B cell (primary cell): ENCODE measurements around the gene NUDCD3. TPM values are rescaled to one million over a fixed set of nuclear protein-coding genes. Genes with fewer than 3 reads are reported as not detected.

Source experiments
- ATAC-seq: fragments of 200-7000 bp; cut with Tn5 transposase; one replicate; pipeline ENCODE4 v1.10.0; 2021; ENCODE audit warnings: low read depth, mild to moderate bottlenecking, moderate number of reproducible peaks, moderate library complexity
- CTCF ChIA-PET: fragments of 350-600 bp; sonication (Branson Sonifier 250); formaldehyde crosslinking; loops from one replicate; lab custom pipeline; 2021; ENCODE audit warnings: antibody characterized with exemption, inconsistent platforms; lab: Charles Lee
- POLR2A ChIA-PET: fragments of 350-600 bp; sonication (Branson Sonifier 250); formaldehyde crosslinking; loops from one replicate; lab custom pipeline; 2021; ENCODE audit warnings: antibody characterized with exemption; lab: Charles Lee
- DNase-seq: peaks from one replicate; pipeline ENCODE4 v3.0.0; 2013
- H2AFZ ChIP-seq: 2 replicates; pipeline ENCODE4 v1.6.1; 2012; ENCODE audit warnings: mild to moderate bottlenecking, low read depth, low read length; ENCODE audit not compliant: insufficient read depth, poor library complexity, severe bottlenecking
- H3K27ac ChIP-seq, 2 donors: 1 replicate in 1 of 2; 2 replicates in 1 of 2; pipeline ENCODE4 v1.5.1; 2012 to 2013; ENCODE audit warnings: low read length in 2 of 2, mild to moderate bottlenecking in 2 of 2, moderate library complexity in 1 of 2
- H3K27me3 ChIP-seq, 4 experiments: fragments of 200-600 bp in 1 of 4; sonication (generic) in 1 of 4; replicated peaks in 1 of 4; 1 replicate in 2 of 4; 2 replicates in 2 of 4; pipeline versions ENCODE4 v1.6.1 to v1.7.0; 2013 to 2016; ENCODE audit warnings: low read length in 3 of 4, mild to moderate bottlenecking in 2 of 4, mixed read lengths in 1 of 4, moderate library complexity in 1 of 4; ENCODE audit not compliant: insufficient read depth in 4 of 4, control insufficient read depth in 3 of 4; ENCODE audit errors: control extremely low read depth in 1 of 4
- H3K36me3 ChIP-seq, 2 experiments: replicated peaks in 1 of 2; 1 replicate in 1 of 2; 2 replicates in 1 of 2; pipeline versions ENCODE4 v1.6.1 to v1.7.1; 2013; ENCODE audit warnings: low read length in 1 of 2; ENCODE audit not compliant: insufficient read depth in 2 of 2, control insufficient read depth in 1 of 2; ENCODE audit errors: control extremely low read depth in 1 of 2, extremely low read depth in 1 of 2
- H3K4me1 ChIP-seq, 2 donors: fragments of 200-600 bp in 1 of 2; sonication (generic) in 1 of 2; 1 replicate in 1 of 2; 2 replicates in 1 of 2; pipeline versions ENCODE4 v1.5.1 to v1.6.1; 2013 to 2017; ENCODE audit warnings: low read length in 2 of 2; ENCODE audit not compliant: control insufficient read depth in 2 of 2, insufficient read depth in 2 of 2
- H3K4me2 ChIP-seq: replicated peaks from 2 replicates; pipeline ENCODE3; 2012; ENCODE audit warnings: mild to moderate bottlenecking, low read depth, low read length; ENCODE audit not compliant: poor library complexity, severe bottlenecking
- H3K4me3 ChIP-seq, 5 experiments: fragments of 200-600 bp in 1 of 5; sonication (generic) in 1 of 5; 1 replicate in 3 of 5; 2 replicates in 2 of 5; pipeline versions ENCODE4 v1.5.1 to v1.7.0; 2011 to 2016; ENCODE audit warnings: low read length in 4 of 5, mild to moderate bottlenecking in 4 of 5, low read depth in 2 of 5, control low read depth in 1 of 5, moderate library complexity in 1 of 5; ENCODE audit not compliant: insufficient read depth in 1 of 5; ENCODE audit errors: control extremely low read depth in 1 of 5, extremely low read depth in 1 of 5
- H3K79me2 ChIP-seq: fragments of 200-600 bp; sonication (generic); one replicate; pipeline ENCODE4 v1.6.0; 2016; ENCODE audit warnings: low read length; ENCODE audit not compliant: control insufficient read depth, insufficient read depth
- H3K9ac ChIP-seq: fragments of 200-600 bp; sonication (generic); 2 replicates; pipeline ENCODE4 v1.6.1; 2017; ENCODE audit warnings: mild to moderate bottlenecking, low read length, moderate library complexity
- H3K9me3 ChIP-seq, 3 donors: one replicate each; pipeline versions ENCODE4 v1.6.1 to v1.7.1; 2013; ENCODE audit warnings: low read length in 2 of 3; ENCODE audit not compliant: control insufficient read depth in 2 of 3, insufficient read depth in 1 of 3; ENCODE audit errors: control extremely low read depth in 1 of 3
- H4K20me1 ChIP-seq: 2 replicates; pipeline ENCODE4 v1.6.0; 2012; ENCODE audit warnings: mild to moderate bottlenecking, low read length; ENCODE audit not compliant: insufficient read depth, control insufficient read depth, poor library complexity, severe bottlenecking
- H3K27ac Mint-ChIP-seq: one replicate; pipeline ENCODE4 v1.8.0; 2021; ENCODE audit warnings: mixed read lengths
- H3K27me3 Mint-ChIP-seq: one replicate; pipeline ENCODE4 v1.8.0; 2021; ENCODE audit warnings: mixed read lengths
- H3K4me1 Mint-ChIP-seq: one replicate; pipeline ENCODE4 v1.8.0; 2021; ENCODE audit warnings: mixed read lengths
- H3K4me3 Mint-ChIP-seq: one replicate; pipeline ENCODE4 v1.8.0; 2021; ENCODE audit warnings: mixed read lengths
- H3K9me3 Mint-ChIP-seq: one replicate; pipeline ENCODE4 v1.8.0; 2022; ENCODE audit warnings: mixed read lengths; ENCODE audit not compliant: insufficient read depth
- EZH2 ChIP-seq: IDR thresholded peaks from 2 replicates; pipeline ENCODE4 v1.6.1; 2012; ENCODE audit warnings: borderline replicate concordance, low read depth, mild to moderate bottlenecking, moderate library complexity, low read length; ENCODE audit not compliant: insufficient read depth, poor library complexity, severe bottlenecking
- WGBS: methylation state at CpG from one replicate; pipeline ENCODE4 v1.1.5; 2013; ENCODE audit warnings: missing lambda C conversion rate; ENCODE audit not compliant: insufficient coverage; 5-methylcytosine and 5-hydroxymethylcytosine counted together
- intact Hi-C: fragments of 100-400 bp; cut with micrococcal nuclease; formaldehyde crosslinking; loops from one replicate; pipeline ENCODE4 v1.10.0; 2022
- polyA minus RNA-seq: library from RNA; depleted of rRNA, polyadenylated mRNA; stranded (reverse); fragments of >200 nt; gene quantifications from 2 replicates; pipeline ENCODE4 v1.2.3, GENCODE V29; 2012
- polyA plus RNA-seq: library from polyadenylated mRNA; depleted of rRNA; stranded (reverse); fragments of >200 nt; gene quantifications from 2 replicates; pipeline ENCODE4 v1.2.3, GENCODE V29; 2012
- total RNA-seq, 2 donors: library from RNA; stranded (reverse); fragments of 120-200 nt in 1 of 2; gene quantifications; 1 replicate in 1 of 2; 2 replicates in 1 of 2; pipeline versions ENCODE4 v1.2.3 to v1.2.4, GENCODE V29; 2013 to 2022
- TF ChIP-seq, protein P1 (sequence below): fragments of 200-600 bp; IDR thresholded peaks from one replicate; pipeline ENCODE4 v1.8.0; 2022; ENCODE audit warnings: antibody characterized with exemption, mild to moderate bottlenecking

Gene NUDCD3
- total RNA-seq (101 and 120 TPM in 2 replicates), polyA plus RNA-seq (16.6 and 29.8 TPM in 2 replicates), polyA minus RNA-seq (33.6 and 40.7 TPM in 2 replicates)
- total RNA-seq (2013): 59.5 TPM

DNA sequence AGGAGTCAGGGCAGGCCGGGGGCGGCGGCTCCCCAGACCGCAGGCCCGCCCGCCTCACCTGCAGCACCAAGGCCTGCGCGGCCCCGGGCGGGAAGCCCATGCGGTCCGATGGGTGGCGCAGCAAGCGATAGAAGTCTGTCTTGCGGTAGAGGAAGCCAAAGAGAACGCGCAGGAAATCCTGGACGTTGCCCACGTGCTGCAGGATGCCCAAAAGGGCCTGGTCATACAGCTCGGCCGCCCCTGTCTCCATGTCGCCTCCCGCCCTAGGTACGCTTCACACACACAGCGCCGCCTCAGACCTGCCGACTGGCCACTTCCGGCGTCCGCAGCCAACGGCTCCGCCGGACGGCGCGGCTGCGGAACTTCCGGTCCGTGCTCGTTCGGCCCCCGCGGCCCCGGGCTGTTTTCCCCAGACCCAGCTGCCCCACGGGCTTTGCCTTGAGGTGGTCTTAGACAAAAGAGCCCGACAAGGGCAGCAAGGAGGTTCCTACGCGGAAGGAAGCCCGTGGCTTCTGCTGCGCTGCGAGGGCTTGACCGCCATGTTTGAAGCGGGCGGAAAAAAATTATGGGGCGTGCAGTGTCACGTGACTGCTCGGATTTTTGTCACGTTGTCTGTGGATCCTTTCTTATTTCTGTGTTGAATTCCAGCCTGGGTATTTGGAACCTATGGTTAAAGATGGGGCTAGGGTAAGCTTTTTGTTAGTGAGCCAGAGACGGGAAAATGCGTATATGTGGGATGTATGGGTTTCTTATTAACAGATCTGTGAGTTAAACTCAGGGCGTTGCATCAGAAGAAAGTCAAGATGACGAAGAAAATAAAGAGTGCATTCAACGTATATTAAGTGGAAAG is at the start of gene NUDCD3:
Gene NUDCD3 (minus strand): TSS at position 308 of the 850 bp plus-strand sequence. CDS start 58 bp downstream, at position 250.
- POLR2A ChIA-PET: interaction anchor here (0.6 to 1.8 kb wide), 6 partner anchors 11 to 509 kb away, joined by 3 to 4 read pairs (median 4); partner anchors contain the start of genes DDX56, TMED4 and YKT6
- ATAC-seq (peak; percentile 84), DNase-seq (peak; percentile 91)
- H3K9ac ChIP-seq: peak within 1 kb of the TSS; percentile 90
- H3K4me2 ChIP-seq: peak within 1 kb of the TSS; percentile 76
- H3K79me2 ChIP-seq: peaks cover 41% of the 10 kb centered on the region
- Mint-ChIP-seq H3K27me3 (peaks cover 8% of the 10 kb centered on the region), H3K4me3 (peak within 1 kb of the TSS; percentile 91), H3K9me3 (no peaks in the 10 kb centered on the region), H3K27ac (peak within 1 kb of the TSS; percentile 93), H3K4me1 (peaks cover 44% of the 10 kb centered on the region)
- TF ChIP-seq EZH2: no peak
- TF ChIP-seq, protein P1, sequence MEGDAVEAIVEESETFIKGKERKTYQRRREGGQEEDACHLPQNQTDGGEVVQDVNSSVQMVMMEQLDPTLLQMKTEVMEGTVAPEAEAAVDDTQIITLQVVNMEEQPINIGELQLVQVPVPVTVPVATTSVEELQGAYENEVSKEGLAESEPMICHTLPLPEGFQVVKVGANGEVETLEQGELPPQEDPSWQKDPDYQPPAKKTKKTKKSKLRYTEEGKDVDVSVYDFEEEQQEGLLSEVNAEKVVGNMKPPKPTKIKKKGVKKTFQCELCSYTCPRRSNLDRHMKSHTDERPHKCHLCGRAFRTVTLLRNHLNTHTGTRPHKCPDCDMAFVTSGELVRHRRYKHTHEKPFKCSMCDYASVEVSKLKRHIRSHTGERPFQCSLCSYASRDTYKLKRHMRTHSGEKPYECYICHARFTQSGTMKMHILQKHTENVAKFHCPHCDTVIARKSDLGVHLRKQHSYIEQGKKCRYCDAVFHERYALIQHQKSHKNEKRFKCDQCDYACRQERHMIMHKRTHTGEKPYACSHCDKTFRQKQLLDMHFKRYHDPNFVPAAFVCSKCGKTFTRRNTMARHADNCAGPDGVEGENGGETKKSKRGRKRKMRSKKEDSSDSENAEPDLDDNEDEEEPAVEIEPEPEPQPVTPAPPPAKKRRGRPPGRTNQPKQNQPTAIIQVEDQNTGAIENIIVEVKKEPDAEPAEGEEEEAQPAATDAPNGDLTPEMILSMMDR: peak; percentile 27
- peak within 1 kb of the TSS; percentile 89 to 98 (median 93) for H3K4me3 ChIP-seq
- peaks cover 0 to 6% (median 3%) of the 10 kb centered on the region in 4 experiments for H3K27me3 ChIP-seq
- peak within 1 kb of the TSS; percentile 98 for H2AFZ ChIP-seq
- intact Hi-C loops: loop anchor here (1.0 to 10.0 kb wide), 12 partner anchors 74 to 1578 kb away; partner anchors contain the start of genes C7orf25, H2AZ2, MRPS24 and POLM
- CTCF ChIA-PET: interaction anchor here (1.1 to 2.9 kb wide), 7 partner anchors 13 to 1578 kb away, joined by 3 to 14 read pairs (median 4); partner anchors contain the start of gene YKT6
- peak within 1 kb of the TSS; percentile 93 to 94 for H3K27ac ChIP-seq
- H3K4me1 ChIP-seq: peaks cover 19 to 28% of the 10 kb centered on the region in 2 donors
- WGBS: under 1% methylated on average over 61 of the region's 63 CpGs
- no peaks in the 10 kb centered on the region for H3K9me3 ChIP-seq
- H3K36me3 ChIP-seq: peaks cover 0 to 13% of the 10 kb centered on the region in 2 experiments
- peaks cover 33% of the 10 kb centered on the region for H4K20me1 ChIP-seq
